ENCODE results near the gene SYT9.

The SYT9 gene

GRCh38 chr11:7435176-7435575 is 183.5 kb downstream of the SYT9 start:
- no peak for DNase-seq

GRCh38 chr11:7436146-7436545 is 184.4 kb downstream of the SYT9 start:
- no peak for DNase-seq

GRCh38 chr11:7436657-7437056 is 185.0 kb downstream of the SYT9 start:
- DNase-seq = peak; percentile 5

GRCh38 chr11:7437696-7438095 is 186.0 kb downstream of the SYT9 start:
- DNase-seq = no peak

DNA sequence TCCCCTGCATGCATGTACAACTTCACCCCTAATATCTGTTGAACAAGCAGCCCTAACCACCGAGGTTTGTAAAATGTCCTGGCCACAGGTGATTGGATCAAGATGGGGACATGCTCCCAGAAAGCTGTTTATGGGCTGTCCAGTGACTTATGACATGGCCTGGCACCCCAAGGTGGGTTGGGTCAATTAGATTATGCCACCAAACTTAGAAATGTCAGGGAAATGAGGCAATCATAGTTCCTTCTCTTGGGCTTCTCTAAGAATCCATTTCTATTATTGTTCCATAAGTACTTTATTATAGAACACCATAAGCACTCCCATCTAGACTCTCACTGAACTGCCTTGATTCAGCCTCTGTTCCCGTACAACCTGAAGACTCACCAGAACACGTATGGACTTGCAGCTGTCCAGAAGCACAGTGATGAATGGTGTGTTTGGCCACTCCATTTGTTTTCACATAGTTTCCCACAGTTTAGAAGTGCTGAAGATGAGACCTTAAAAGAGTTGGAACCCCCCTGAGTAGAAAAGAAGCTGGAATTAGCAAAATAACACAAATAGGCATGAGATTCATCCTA is 188.1 kb downstream of the SYT9 start:
- DNase-seq = no peak

DNA sequence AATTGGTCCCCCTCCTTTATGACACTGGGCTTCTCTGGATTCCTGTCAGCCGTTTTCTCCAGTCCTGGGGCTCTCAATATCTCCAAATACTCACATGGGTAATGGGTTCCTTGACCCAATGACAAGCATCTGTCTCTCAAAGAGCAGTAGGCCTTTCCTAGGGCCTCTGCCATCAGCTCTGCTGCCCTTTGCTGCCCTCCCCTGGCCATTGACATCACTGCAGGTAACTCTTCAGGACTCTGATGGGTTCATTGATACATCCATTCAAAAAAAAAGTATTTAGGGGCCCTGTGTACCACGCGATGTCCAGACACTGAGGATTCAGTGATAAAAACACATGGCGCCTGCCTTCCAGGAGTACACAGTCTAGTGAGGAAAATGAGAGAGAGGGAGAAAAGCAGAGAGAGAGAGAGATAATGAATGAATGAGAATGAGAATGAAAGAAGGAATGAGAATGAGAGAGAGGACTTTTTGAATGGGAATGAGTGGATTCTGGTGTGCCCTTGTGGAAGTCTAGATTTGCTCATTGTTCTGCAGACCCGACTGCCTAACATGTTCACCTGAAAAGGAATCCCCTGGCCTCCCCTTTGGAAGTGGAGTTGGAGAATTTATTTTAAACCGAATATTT is 191.0 kb downstream of the SYT9 start:
- peak; percentile 61 for DNase-seq

DNA sequence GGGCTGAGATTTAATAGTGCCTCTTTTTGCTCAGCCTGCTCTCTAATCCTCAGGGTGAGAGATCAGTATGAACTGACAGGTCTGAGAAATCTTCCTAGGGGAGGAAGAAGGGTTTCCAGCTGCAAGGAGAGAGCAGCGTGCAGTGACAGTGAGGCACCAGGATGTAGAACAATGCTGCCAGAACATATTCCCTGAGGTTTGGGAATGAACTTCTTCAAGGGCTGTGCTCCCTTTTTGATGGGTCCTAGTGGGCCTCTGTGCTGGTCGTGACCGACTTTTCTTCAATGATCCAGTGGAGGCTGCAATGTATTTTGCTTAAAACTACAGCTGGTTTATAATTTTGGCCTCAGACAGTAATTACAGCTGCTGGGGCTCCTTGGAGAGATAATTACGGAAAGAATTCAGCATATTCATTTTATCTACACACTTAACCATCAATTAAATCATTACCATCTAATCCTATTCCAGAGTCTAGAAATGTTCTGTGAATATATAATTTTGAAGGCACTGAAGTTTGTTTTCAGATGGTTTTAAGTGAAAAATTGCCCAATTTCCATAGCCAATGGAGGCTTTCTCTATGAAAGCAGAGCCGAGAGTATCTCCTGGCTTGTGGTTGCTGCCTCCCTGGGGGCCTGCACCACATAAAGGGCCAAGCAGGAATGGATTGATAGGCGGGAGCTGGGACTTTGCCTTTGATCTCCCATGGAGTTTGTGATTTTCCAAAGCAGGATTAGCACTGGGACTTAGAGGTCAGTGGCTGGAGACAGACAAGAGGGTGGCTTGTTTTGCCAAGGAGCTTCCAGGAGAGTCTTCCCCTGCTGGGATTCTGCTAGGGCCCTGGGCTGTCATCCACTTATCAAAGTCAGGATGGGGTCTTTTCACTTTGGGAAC is 192.6 kb downstream of the SYT9 start:
- no peak for DNase-seq

DNA sequence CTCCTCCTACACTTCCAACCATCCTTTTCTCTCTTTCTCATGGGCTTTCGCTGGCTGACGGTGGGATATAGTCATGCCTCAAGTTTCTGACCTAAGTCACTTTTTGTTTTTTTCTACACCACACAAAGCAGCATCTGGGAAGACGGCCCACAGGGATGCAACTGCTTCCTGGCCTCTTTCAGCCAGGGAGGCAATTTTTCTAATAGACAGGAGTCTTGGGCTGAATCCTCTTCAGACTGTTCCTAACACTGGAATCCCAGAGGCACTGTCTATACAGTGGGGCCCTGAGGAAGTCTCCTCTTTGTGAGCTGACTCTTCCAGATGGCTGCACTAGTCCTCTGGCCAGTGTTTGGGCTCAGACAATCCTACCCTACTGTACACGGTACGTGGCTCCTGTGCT is 193.9 kb downstream of the SYT9 start:
- no peak for DNase-seq

DNA sequence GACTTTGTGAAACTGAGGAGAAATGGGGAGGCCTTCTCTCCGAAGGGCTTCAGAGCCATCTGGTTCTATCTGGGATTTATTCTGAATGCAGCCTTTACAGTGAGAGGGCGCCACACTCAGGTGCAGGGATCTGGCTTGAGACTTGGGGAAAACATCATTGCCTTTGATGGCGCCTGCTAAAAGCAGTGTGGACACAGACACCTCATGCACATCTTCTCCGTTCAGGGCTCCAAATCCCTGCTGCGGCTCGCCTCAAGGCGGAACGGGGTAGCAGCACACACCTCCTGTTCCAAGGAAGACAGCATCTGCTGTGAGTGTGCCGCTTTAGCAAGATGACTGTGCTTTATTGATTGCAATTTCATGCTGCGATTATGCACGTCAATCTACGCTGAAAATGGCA is 196.5 kb downstream of the SYT9 start:
- DNase-seq = no peak

GRCh38 chr11:7449211-7449840 is 197.6 kb downstream of the SYT9 start:
- no peak for DNase-seq

DNA sequence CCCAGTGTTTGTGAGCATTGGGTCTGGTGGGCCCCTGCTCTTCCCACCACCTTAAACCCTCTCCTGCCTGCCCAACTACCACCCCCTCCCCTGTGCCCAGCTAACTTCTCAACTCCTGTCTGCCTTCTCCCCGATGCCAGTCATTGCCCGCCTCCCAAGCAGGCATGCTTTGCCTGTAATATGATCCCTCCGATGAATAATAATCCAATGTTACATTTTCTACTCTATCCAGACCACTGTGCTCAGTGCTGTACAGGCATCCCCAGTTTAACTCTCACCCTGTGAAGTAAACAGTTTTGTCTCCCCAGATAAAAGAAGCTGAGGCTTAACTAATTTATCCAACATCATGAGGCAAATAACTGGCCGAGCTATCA is 198.1 kb downstream of the SYT9 start:
- no peak for DNase-seq

- no peak for DNase-seq
Observed at GRCh38 chr11:7450836-7451235, 199.1 kb downstream of the SYT9 start.

GRCh38 chr11:7451520-7451919 is 199.8 kb downstream of the SYT9 start:
- DNase-seq = no peak

- no peak for DNase-seq
Observed at GRCh38 chr11:7451952-7452494, 200.3 kb downstream of the SYT9 start.

- DNase-seq = no peak
Observed at GRCh38 chr11:7454854-7455253, 203.2 kb downstream of the SYT9 start.

DNA sequence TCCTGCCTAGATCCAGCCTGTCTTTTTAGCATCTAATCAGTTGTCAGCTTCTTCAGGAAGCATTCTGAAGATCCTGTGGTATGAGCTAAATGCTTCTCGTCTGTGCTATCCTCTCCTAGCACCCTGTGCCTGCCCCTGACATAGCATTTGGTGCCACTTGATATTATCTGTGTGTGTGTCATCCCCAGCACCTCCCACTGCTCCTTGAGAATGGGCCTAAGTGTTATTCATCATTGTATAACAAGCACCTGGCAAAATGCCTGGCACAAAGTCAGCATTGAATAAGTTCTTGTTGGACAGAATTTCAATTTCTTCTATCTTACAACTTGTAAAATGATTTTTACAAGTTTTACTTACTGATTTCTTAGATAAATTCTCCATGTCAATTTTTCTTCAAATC is 205.5 kb downstream of the SYT9 start:
- no peak for DNase-seq

GRCh38 chr11:7462706-7463105 is 211.0 kb downstream of the SYT9 start:
- no peak for DNase-seq

DNA sequence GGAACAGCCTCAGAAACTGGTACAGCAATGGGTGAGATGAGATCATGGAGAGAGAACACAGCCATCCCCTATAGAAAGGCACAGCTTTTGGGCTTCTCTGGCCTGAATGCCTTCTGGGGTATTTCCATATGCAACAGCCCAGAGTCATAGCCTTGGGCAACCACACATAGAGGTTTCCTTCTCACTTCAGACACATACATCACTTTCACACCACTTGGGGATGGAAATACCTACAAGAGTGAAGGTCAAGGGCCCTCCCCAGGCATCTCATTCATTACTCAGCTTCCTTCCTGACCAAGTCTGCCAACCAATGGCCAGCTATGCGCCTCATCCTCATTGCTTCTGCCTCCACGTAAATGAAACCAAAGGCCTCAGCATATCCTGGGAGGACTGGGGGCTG is 215.9 kb downstream of the SYT9 start:
- DNase-seq = no peak

DNA sequence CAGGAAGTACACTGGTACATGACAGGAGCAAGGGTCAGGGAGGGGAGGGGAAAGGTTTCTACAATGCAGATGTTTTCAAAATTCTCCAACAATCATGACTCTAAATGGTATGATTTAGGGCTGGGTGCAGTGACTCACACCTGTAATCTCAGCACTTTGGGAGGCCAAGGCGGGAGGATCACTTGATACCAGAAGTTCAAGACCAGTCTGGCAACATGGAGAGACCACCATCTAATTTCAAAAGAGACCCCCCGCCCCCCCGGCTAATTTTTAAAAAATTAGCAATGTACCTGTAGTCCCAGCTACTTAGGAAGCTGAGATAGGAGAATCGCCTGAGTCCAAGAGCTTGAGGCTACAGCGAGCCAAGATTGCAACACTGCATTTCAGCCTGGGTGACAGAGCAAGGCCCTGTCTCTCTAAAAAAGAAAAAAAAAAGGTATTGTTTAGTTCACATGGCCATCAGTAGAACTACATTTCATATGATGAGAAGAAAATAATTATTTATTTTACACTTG is 217.7 kb downstream of the SYT9 start:
- no peak for DNase-seq

DNA sequence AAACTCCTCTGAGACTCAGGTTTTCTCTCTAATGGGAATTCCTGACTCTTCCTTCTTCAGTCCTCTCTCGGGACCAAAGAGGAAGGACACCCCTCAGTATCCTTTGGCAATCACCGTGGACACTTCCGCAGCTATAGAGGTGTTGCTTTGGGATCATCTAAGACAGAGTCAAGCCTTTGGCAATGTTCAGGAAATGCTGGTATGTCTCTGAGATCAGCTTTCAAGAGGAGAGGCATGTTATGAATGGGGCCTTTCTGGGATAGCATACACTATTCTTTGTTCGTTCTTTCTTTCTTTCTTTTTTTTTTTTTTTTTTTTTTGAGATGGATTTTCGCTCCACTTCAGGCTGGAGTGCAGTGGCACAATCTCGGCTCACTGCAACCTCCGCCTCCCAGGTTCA is 219.4 kb downstream of the SYT9 start:
- DNase-seq = no peak

DNA sequence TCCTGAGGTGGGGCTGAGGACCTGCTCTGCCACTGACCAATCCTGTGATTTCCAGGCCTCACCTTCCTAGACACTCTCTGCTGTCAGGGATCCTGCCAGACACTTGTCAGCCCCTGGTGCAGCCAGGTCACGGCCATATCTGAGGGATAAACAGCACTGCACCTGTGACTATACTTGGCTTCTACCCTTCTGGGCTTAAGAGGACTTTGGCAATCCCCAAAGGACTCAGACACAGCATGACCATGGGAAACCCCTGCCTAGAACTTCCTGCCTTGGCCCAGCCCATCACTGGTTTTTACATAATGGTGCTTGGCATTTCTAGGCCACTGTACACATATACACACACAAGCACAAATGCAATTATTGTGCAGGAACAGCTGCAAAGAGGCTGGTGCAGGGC is 222.0 kb downstream of the SYT9 start:
- no peak for DNase-seq

- DNase-seq = no peak
Observed at GRCh38 chr11:7480113-7480512, 228.4 kb downstream of the SYT9 start.

- DNase-seq = no peak
Observed at GRCh38 chr11:7484131-7484530, 232.4 kb downstream of the SYT9 start.
